Measurements from ENCODE around the gene TPP2.
A peak's percentile ranks its signal among the peaks of the same experiment; 100 is the strongest.

Gene TPP2

DNA sequence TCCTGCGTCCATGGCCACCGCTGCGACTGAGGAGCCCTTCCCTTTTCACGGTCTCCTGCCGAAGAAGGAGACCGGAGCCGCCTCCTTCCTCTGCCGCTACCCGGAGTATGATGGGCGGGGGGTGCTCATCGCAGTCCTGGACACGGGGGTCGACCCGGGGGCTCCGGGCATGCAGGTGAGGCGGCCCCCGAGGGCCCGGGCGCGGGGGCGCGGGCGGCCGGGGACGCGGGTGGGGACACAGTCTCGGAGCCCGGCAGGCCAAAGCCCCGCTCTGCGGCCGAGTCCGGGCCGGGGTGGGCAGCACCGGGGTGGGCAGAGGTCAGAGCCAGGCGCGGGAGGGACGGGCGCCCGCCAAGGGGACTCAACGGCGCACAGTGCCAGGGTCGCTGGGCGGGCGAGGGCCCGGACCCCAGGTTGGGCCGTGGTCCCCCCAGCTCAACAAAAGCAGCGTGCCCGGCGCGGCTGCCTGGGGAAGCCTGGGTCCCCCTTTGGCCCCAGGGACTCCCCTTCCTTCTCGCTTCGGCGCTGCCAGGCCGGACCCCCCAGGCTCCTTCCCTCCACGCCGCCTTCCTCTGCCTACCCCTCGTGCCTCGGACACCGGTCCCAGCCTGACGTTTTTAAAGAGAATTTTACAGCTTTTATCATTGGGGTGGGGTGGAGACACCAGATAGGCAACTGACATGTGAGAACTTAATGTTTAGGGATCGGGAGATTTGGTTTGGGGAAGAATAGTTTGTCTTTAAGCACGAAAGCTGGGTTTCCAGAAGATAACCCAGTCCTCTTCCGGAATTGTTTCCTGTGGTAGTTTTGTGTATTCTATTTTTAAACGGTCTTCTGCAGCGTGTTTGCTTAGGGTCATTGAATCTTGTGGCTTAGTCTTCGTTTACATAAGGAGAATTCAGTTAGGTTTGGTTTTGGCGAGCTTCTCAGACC is 509 bp downstream of the TPP2 start:
- peak; percentile 52 for DNase-seq (ENCODE audit: low read depth)

- no peak for DNase-seq (ENCODE audit: low read depth)
Measured at GRCh38 chr13:102598061-102598460, 1.3 kb downstream of the TPP2 start.

- no peak for DNase-seq (ENCODE audit: low read depth)
Measured at GRCh38 chr13:102599426-102600012, 2.7 kb downstream of the TPP2 start.

DNA sequence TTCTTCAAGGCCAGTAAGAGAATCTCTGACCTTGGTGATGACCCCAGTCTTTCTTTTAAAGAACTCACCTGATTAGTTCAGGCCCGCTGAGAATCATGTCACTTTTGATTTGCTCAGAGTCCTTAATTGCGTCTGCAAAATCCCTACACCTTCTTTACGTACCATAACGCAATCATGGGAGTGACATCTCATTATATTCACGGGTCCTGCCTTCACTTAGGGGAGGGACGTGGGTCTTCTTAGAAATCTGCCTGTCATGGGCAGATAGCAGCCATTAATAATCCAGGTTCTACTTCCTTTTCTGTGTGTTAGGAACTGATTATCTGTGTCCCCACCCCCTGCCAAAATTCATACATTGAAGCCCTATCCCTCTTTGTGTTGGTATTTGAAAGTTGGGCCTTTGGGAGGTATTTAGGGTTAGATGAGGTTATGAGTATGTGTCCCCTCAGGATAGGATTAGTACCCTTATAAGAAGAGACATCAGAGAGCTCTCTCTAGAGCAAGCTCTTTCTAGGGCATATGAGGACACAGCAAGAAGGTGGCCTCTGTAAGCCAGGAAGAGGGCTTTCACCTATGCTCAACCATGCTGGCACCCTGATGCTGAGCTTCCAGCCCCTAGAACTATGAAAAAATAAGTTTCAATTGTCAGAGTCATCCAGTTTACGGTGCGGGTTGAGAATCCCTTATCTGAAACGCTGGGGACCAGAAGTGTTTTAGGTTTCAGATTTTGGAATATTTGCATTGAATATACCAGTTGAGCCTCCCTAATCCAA is 9.9 kb downstream of the TPP2 start:
- DNase-seq (ENCODE audit: low read depth), result no peak

- no peak for DNase-seq (ENCODE audit: low read depth)
Measured at GRCh38 chr13:102608974-102609373, 12.2 kb downstream of the TPP2 start.

DNA sequence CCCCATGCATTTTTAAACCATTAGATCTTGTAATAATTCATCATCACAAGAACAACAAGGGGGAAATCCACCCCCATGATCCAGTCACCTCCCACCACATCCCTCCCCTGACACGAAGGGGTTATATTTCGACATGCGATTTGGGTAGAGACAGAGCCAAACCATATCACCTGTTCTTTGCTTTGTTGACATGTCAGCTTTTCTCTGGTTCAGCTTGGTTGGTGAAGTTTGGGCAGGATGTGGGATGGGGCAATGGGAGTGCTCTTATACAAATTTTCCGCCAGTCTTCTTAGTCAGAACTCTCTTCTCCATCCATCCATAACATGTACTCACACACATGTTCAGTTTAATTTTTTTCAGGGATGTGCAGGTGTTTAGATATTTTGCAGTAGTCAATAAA is 12.9 kb downstream of the TPP2 start:
- no peak for DNase-seq (ENCODE audit: low read depth)

- DNase-seq (ENCODE audit: low read depth), result no peak
Measured at GRCh38 chr13:102610296-102610895, 13.6 kb downstream of the TPP2 start.

DNA sequence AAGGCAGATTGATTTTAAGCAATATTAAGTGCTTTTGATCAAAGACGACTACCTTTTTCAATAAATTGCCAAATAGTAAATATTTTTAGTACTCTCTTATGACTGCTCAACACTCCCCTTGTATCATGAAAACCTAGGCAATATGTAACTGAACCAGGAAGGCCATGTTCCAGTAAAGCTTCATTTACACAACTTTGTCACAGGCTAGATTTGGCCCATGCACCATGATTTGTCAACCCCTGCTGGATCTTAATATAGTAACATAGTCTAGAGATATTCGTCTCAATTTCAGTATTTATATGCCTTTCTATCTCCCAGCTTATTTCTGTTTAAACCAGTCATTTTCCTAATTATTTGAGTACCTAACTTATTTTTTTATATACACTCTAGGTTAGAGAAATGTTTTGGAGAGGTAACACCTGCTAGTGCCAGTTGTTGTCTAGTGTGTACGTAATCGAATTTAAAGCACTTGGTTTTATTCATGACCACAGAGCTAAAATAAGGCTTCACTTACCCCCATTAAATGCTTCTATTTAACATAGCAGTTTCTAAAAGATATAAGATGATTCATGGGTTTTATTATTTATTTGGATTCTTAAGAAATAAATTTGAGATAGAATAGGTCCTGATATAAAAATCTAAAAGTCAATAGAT is 21.0 kb downstream of the TPP2 start:
- no peak for DNase-seq (ENCODE audit: low read depth)

GRCh38 chr13:102620516-102620915 is 23.7 kb downstream of the TPP2 start:
- DNase-seq (ENCODE audit: low read depth), result no peak

DNA sequence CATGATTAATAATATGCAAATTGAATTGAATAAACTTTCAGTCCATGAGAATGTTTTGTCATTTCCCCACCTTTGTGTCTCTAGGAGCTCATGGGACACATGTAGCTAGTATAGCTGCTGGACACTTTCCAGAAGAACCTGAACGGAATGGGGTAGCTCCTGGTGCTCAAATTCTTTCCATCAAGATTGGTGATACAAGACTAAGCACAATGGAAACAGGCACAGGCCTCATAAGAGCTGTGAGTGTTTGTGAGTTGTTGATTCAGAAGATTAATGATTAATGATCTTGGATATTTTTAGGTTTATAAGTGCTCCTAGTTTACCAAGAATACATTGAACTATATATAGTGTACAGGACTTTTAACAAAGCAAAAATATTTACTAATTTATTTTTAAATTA is 30.1 kb downstream of the TPP2 start:
- no peak for DNase-seq (ENCODE audit: low read depth)

DNA sequence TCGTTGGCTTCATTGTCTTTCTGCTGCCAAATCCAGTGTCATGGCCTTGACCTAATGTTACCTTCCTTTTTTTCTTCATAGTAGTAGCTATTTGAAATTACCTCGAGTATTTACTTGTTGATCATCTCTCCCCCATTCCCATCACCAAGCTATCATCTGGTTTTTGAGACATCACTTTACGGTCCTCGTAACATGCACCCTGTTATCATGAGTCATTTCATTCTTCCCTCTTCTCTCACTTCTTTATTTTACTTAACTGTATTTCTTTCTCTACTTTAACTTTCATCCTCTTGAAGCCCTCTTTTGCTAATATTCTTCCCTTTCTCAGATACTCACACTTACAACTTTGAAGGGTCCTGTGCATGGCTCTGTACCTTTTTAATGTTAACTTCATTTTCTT is 31.8 kb downstream of the TPP2 start:
- DNase-seq (ENCODE audit: low read depth), result no peak

DNA sequence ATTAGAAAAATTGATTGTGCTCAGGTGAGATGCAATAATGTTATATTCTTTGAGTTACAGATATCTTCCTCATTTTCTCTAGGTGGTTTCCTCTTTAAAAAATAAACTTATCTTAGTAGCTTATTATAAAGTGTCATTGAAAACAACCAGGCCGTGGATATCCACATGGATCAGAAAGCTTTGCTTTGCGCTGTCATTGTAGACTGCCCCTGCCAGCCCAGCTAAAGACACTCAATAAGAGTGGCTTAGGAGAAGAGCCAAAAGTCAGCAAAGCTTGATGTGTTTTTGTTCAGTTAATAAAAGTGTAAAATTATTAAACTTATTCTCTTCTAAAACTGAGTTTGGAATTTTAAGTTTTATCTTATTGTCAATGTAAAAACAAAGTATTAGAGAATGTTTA is 34.4 kb downstream of the TPP2 start:
- no peak for DNase-seq (ENCODE audit: low read depth)

DNA sequence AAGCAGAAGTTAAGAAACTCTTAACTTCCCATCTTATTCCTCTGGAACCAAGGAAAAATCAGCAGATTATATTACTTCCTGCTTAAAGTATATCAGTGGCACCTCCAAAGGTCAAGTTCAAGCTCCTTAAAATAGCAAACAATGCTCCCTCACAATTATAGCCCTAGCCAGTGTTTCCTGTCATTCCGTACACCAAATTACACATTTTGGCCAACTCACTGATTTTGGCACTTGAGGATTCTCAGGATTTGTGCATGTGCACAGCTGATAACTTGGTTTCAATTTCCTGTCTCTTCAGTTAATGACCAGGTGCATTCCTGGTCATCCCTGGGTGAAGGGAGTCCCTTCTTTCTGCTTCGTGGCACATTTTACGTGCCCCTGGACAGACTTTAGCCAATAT is 42.0 kb downstream of the TPP2 start:
- DNase-seq (ENCODE audit: low read depth), result no peak

GRCh38 chr13:102642029-102642428 is 45.2 kb downstream of the TPP2 start:
- no peak for DNase-seq (ENCODE audit: low read depth)

GRCh38 chr13:102642475-102642874 is 45.7 kb downstream of the TPP2 start:
- no peak for DNase-seq (ENCODE audit: low read depth)

GRCh38 chr13:102643656-102644055 is 46.9 kb downstream of the TPP2 start:
- no peak for DNase-seq (ENCODE audit: low read depth)

- no peak for DNase-seq (ENCODE audit: low read depth)
Measured at GRCh38 chr13:102645701-102646100, 48.9 kb downstream of the TPP2 start.

GRCh38 chr13:102648046-102648445 is 51.3 kb downstream of the TPP2 start:
- DNase-seq (ENCODE audit: low read depth), result no peak

GRCh38 chr13:102650444-102650843 is 53.7 kb downstream of the TPP2 start:
- DNase-seq (ENCODE audit: low read depth), result no peak

- peak; percentile 59 for DNase-seq (ENCODE audit: low read depth)
Measured at GRCh38 chr13:102651392-102651791, 54.6 kb downstream of the TPP2 start.

DNA sequence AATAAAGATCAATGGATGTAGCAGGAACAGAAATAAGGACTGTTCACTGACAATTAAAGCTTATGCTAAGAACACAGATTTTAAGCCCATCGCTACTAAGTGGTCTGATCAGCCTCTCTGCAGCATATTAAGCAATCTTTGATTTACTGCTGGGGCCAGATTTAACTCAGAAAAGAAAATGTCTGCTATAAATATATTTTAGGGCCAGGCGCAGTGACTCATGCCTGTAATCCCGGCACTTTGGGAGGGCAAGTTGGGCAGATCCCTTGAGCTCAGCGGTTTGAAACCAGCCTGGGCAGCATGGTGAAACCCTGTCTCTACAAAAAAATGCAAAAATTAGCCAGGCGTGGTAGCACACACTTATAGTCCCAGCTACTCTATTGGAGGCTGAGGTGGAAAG is 55.1 kb downstream of the TPP2 start:
- DNase-seq (ENCODE audit: low read depth), result peak; percentile 74

DNA sequence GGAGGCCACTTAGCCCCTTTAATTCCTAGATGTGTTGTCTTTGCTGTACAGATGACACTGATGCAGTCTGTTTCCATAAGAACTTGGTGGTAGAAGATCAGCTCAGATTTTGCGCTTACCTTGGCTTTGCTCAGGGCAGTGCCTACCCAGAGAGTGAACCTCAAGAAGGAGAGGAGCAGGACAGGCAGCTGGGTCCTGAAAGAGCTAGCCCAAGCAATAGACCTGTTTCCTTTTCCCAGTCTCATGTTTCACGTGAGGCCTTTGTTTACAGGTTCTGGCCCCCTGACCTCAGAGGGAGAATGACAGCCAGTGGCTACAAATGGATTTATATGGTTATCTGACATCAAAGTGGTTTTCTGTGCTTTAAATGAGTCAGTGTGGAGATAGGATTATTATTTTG is 58.0 kb downstream of the TPP2 start:
- no peak for DNase-seq (ENCODE audit: low read depth)
